Vagina (tissue), 2 donors: ENCODE data around the gene MMP7. TPM values are rescaled to one million over a fixed set of nuclear protein-coding genes. Genes with fewer than 3 reads are reported as not detected.
A peak's percentile ranks its signal among the peaks of the same experiment; 100 is the strongest.

ENCODE experiments used
- DNase-seq, 2 donors: peaks; one replicate each; pipeline ENCODE4 v3.0.0-alpha.2; 2017; ENCODE audit errors: extremely low spot score in 2 of 2
- H3K27ac ChIP-seq: fragments of 200-600 bp; sonication (generic); one replicate; pipeline ENCODE4 v1.5.1; 2019
- H3K27me3 ChIP-seq: fragments of 200-600 bp; sonication (generic); one replicate; pipeline ENCODE4 v1.5.1; 2019
- H3K36me3 ChIP-seq, 2 donors: fragments of 200-600 bp; sonication (generic); one replicate each; pipeline ENCODE4 v1.5.1; 2017 to 2019
- H3K4me1 ChIP-seq: fragments of 200-600 bp; sonication (generic); one replicate; pipeline ENCODE4 v1.5.1; 2019
- H3K4me3 ChIP-seq, 2 donors: fragments of 200-600 bp; sonication (generic); 1 replicate in 1 of 2; 2 replicates in 1 of 2; pipeline ENCODE4 v1.5.1; 2016 to 2019
- H3K9me3 ChIP-seq: fragments of 200-600 bp; sonication (generic); one replicate; pipeline ENCODE4 v1.5.1; 2019
- CTCF ChIP-seq, 3 experiments: fragments of 450-650 bp in 2 of 3; fragments of 200-600 bp in 1 of 3; sonication (generic) in 1 of 3; IDR thresholded peaks; one replicate each; pipeline ENCODE4 v1.5.1; 2017 to 2019; ENCODE audit warnings: antibody characterized with exemption in 3 of 3, mild to moderate bottlenecking in 2 of 3, moderate library complexity in 2 of 3
- POLR2A ChIP-seq, 2 donors: fragments of 450-650 bp; IDR thresholded peaks; one replicate each; pipeline ENCODE4 v1.6.1; 2017; ENCODE audit warnings: antibody characterized with exemption in 2 of 2, mild to moderate bottlenecking in 2 of 2, moderate library complexity in 2 of 2
- POLR2AphosphoS5 ChIP-seq, 2 donors: sonication (generic); formaldehyde crosslinking; IDR thresholded peaks; one replicate each; pipeline ENCODE4 v1.9.0; 2017; ENCODE audit warnings: antibody characterized with exemption in 2 of 2, mild to moderate bottlenecking in 2 of 2, low read depth in 1 of 2; ENCODE audit not compliant: insufficient read depth in 1 of 2
- intact Hi-C: fragments of 100-400 bp; cut with DNase I; formaldehyde crosslinking; loops from one replicate; pipeline ENCODE4 v1.15.1; 2023
- total RNA-seq: library from RNA; depleted of rRNA; stranded (reverse); fragments of >200 nt; gene quantifications from one replicate; pipeline ENCODE4 v1.2.3, GENCODE V29; 2016

The MMP7 gene
- total RNA-seq, 1 donor from 2014 or later: 6.9 TPM

DNA sequence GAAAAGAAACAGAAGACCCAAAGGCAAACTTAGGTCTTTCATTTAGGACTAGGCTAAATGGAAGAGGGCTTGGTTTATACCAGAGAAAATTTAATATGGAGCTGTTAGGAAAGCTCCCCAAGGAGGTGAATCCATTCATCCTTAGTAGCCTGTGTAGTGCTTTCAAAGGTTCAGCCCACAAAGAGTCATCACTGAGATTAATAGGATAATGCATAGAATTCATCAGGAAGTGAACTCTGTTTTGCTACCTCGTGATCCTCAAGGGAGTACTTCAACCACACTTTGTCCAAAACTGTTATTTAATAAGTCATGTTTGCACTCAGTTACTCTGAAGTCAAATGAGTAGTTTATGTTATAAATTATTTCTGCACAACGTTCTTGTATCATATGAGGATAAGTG, 43.3 kb upstream of the MMP7 start:
- Histone ChIP-seq H3K27ac (no peak overlapping the region), H3K4me1 (no peaks in the 10 kb centered on the region), H3K4me3 (no peak overlapping the region), H3K27me3 (no peaks in the 10 kb centered on the region), H3K36me3 (no peaks in the 10 kb centered on the region), H3K9me3 (no peaks in the 10 kb centered on the region)
- no peak for DNase-seq
- TF ChIP-seq CTCF (IDR thresholded peaks at IDR 0.05) (no peak), POLR2AphosphoS5 (IDR thresholded peaks at IDR 0.05; ENCODE audit: insufficient read depth in 1 of 2, low read depth in 1 of 2) (no peak), POLR2A (IDR thresholded peaks at IDR 0.05) (no peak)
- intact Hi-C loops: no loop called here

DNA sequence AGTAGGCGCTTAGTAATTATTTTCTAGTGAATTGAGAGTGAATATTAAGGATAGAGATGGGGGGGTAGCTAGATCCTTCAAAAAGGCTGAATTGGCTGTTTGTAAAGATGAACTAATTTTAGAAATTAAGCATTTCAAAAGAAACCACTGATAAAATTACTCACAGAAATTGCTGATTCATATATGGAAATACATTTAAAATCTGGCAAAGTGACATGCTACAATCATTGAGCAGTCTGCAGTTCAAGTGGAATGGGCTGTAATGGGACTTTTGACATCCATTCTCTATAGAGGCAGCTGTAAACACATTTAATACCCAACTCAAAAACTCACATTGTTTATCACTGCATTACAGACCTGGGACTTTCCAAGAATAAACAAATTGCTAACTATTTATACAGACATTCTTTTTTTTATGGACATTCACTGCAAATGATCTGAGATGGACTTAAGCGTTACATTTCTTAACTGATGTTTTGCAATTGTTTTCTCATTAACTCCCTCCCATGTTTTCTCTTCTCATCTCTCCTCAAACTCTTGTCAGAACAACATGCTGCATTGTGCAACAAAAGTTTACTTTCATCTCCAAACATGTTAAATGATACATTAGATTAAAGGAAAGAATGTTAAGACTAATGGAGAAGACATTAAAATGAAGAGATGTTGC, 42.1 kb upstream of the MMP7 start:
- intact Hi-C loops: no loop called here
- H3K9me3 ChIP-seq: no peaks in the 10 kb centered on the region
- TF ChIP-seq CTCF (IDR thresholded peaks at IDR 0.05) (no peak), POLR2A (IDR thresholded peaks at IDR 0.05) (no peak), POLR2AphosphoS5 (IDR thresholded peaks at IDR 0.05; ENCODE audit: insufficient read depth in 1 of 2, low read depth in 1 of 2) (no peak)
- no peak overlapping the region for H3K4me3 ChIP-seq
- no peaks in the 10 kb centered on the region for H3K36me3 ChIP-seq
- H3K4me1 ChIP-seq: no peaks in the 10 kb centered on the region
- no peak for DNase-seq
- H3K27me3 ChIP-seq: no peaks in the 10 kb centered on the region
- H3K27ac ChIP-seq: no peak overlapping the region

DNA sequence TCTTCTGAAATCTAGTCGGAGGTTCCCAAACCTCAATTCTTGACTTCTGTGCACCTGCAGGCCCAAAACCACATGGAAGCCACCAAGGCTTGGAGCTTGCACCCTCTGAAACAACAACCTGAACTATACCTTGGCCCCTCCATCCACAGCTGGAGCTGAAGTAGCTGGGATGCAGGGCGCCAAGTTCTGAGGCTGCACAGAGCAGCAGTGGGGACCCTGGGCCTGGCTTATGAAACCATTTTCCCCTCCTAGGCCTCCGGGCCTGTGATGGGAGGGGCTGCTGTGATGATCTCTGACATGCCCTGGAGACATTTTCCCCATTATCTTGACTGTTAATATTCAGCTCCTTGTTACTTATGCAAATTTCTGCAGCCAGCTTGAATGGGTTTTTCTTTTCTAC, 38.3 kb upstream of the MMP7 start:
- TF ChIP-seq POLR2AphosphoS5 (IDR thresholded peaks at IDR 0.05; ENCODE audit: insufficient read depth in 1 of 2, low read depth in 1 of 2): no peak
- no peak for TF ChIP-seq CTCF (IDR thresholded peaks at IDR 0.05)
- no peak for TF ChIP-seq POLR2A (IDR thresholded peaks at IDR 0.05)
- no peaks in the 10 kb centered on the region for H3K36me3 ChIP-seq
- H3K27ac ChIP-seq: no peak overlapping the region
- no peak for DNase-seq
- no peaks in the 10 kb centered on the region for H3K4me1 ChIP-seq
- H3K27me3 ChIP-seq: no peaks in the 10 kb centered on the region
- H3K9me3 ChIP-seq: no peaks in the 10 kb centered on the region
- no peak overlapping the region for H3K4me3 ChIP-seq
- intact Hi-C loops: no loop called here

- Histone ChIP-seq H3K27ac (no peak overlapping the region), H3K27me3 (no peaks in the 10 kb centered on the region), H3K36me3 (no peaks in the 10 kb centered on the region), H3K4me1 (peaks cover 9% of the 10 kb centered on the region), H3K4me3 (no peak overlapping the region), H3K9me3 (no peaks in the 10 kb centered on the region)
- DNase-seq: no peak
- intact Hi-C loops: no loop called here
- TF ChIP-seq POLR2A (IDR thresholded peaks at IDR 0.05): no peak
- TF ChIP-seq CTCF (IDR thresholded peaks at IDR 0.05): no peak
- TF ChIP-seq POLR2AphosphoS5 (IDR thresholded peaks at IDR 0.05; ENCODE audit: insufficient read depth in 1 of 2, low read depth in 1 of 2): no peak
Observed at GRCh38 chr11:102566112-102566511, 35.6 kb upstream of the MMP7 start.

- DNase-seq: no peak
- H3K27ac ChIP-seq: no peak overlapping the region
- no peaks in the 10 kb centered on the region for H3K36me3 ChIP-seq
- peaks cover 22% of the 10 kb centered on the region for H3K4me1 ChIP-seq
- peak in 1 of 2 donors; percentile 77 for TF ChIP-seq POLR2AphosphoS5 (IDR thresholded peaks at IDR 0.05; ENCODE audit: insufficient read depth in 1 of 2, low read depth in 1 of 2)
- no peak for TF ChIP-seq CTCF (IDR thresholded peaks at IDR 0.05)
- no peaks in the 10 kb centered on the region for H3K9me3 ChIP-seq
- no peak overlapping the region for H3K4me3 ChIP-seq
- intact Hi-C loops: no loop called here
- H3K27me3 ChIP-seq: no peaks in the 10 kb centered on the region
Observed at GRCh38 chr11:102564110-102564509, 33.6 kb upstream of the MMP7 start.
